ENCODE measurements around the gene MIGA1.

MIGA1 gene

GRCh38 chr1:77927414-77927813 lies 148.0 kb downstream of the MIGA1 start:
- no peak overlapping the region for H3K27ac ChIP-seq (replicated peaks)
- TF ChIP-seq POLR2AphosphoS5 (IDR thresholded peaks at IDR 0.05; ENCODE audit: low read depth) = no peak
- no peak for TF ChIP-seq REST (IDR thresholded peaks at IDR 0.05; ENCODE audit: insufficient replicate concordance, low read depth)
- no peak for TF ChIP-seq CTCF (IDR thresholded peaks at IDR 0.05; ENCODE audit: insufficient read depth, low read length)
- TF ChIP-seq SPI1 (IDR thresholded peaks at IDR 0.05; ENCODE audit: borderline replicate concordance, low read depth) = no peak
- no peak for TF ChIP-seq GABPA (IDR thresholded peaks at IDR 0.05; ENCODE audit: low read depth)
- no peak overlapping the region; the same call in 1 of the 2 replicates for H3K4me3 ChIP-seq (replicated peaks; ENCODE audit: insufficient read depth, low read length)
- DNase-seq (ENCODE audit: low read depth in 1 of 2, low spot score in 1 of 2) = no peak
- no peaks in the 10 kb centered on the region for H3K27me3 ChIP-seq (ENCODE audit: insufficient read depth, poor library complexity, severe bottlenecking)
